ENCODE data around the gene KLHDC10.
"Not testable (repeated sequence)": the region's sequence is repeated elsewhere in the genome, so short reads cannot be mapped to it uniquely, and the experiment has no call there.

The KLHDC10 gene

DNA sequence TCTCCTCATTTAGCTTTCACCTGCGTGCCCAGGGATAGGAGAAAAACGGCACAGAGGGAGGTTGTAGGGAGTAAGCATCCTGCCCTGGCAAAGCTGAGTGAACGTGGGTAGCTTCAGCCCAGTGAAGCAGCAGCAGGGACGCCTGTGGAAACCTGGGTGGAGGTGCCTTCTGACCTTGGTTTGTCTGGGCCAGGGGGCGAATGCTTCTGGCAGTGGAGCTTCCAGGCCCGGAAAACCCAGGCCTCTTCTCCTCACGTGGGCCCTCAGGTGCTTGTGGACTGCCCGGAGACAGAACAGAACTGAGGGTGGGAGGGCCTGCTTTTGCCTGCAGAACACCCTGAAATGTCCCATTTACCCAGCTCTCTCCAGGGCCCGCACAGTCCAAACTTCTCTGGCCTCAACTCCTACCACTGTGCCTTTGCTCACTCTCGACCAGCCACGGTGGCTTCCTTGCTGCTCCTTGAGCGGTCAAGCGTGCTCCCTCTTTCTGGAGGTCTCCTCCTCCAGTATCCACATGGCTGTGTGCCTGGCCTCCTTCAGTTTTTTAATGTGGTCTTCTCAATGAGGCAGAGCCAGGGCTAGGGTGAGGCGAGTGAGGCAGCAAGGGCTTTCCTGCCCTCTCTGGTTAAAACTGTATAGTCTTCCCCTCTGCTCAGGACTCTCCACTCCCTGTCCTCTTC is 72.5 kb downstream of the KLHDC10 start:
- DNase-seq: no peak

- DNase-seq: no peak
Measured at GRCh38 chr7:130143334-130143732, 73.0 kb downstream of the KLHDC10 start.

- DNase-seq: no peak
Measured at GRCh38 chr7:130143986-130144311, 73.6 kb downstream of the KLHDC10 start.

- no peak for DNase-seq
Measured at GRCh38 chr7:130144312-130145171, 74.2 kb downstream of the KLHDC10 start.

DNA sequence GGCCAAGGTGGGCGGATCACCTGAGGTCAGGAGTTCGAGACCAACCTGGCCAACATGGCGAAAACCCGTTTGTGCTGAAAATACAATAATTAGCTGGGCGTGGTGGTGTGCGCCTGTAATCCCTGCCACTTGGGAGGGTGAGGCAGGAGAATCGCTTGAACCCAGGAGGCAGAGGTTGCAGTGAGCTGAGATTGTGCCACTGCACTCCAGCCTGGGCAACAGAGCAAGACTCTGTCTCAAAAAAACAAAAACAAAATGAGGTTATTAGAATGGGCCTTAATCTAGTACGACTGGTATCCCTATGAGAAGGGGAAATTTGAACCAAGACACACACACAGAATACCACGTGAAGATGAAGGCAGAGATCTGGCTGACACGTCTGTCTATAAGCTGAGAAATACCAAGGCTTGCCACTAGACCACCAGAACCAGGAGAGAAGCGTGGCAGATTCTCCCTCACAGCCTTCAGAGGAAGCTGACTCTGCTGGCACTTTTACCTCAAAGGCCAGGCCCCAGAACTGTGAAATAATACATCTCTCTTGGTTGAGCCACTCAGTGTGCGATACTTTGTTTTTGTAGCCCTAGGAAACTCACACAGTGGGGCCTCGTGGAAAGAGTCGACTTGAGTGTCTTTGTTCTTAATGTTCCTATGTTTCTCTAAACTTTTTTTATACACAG is 75.2 kb downstream of the KLHDC10 start:
- no peak for DNase-seq

GRCh38 chr7:130146142-130146541 is 75.8 kb downstream of the KLHDC10 start:
- DNase-seq: not testable (repeated sequence)

- no peak for DNase-seq
Measured at GRCh38 chr7:130146693-130147405, 76.5 kb downstream of the KLHDC10 start.

DNA sequence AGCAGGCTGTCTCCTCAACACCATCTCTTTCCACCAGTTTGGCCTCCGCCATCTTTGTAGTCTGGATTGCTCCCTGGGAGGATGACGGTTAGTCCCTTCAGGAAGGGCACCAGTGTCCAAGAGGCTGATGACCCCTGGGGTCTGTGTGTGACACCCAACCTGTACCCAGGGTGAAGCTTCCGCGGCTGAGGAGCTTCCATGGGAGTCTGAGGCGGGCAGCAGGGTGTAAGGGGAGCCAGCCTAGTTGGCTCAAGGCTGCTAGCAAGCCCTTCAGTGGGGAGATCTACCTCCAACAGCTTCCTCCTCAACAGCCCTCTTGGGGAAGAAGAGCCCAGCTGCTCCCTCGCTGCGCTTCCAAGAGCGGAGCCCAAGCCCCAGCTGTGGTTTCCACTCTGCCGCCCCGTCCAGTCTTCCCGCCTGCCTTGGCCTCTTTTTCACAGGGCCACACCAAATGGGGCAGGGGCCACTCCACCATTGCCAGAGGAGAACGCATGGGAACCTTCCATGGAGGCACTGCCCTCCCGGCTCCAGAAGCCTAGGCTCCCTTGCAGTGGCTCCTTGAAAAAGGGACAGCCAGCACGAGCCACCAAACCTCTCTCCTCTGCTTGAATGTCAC is 77.5 kb downstream of the KLHDC10 start:
- DNase-seq: no peak

GRCh38 chr7:130148561-130148960 is 78.2 kb downstream of the KLHDC10 start:
- no peak for DNase-seq

DNA sequence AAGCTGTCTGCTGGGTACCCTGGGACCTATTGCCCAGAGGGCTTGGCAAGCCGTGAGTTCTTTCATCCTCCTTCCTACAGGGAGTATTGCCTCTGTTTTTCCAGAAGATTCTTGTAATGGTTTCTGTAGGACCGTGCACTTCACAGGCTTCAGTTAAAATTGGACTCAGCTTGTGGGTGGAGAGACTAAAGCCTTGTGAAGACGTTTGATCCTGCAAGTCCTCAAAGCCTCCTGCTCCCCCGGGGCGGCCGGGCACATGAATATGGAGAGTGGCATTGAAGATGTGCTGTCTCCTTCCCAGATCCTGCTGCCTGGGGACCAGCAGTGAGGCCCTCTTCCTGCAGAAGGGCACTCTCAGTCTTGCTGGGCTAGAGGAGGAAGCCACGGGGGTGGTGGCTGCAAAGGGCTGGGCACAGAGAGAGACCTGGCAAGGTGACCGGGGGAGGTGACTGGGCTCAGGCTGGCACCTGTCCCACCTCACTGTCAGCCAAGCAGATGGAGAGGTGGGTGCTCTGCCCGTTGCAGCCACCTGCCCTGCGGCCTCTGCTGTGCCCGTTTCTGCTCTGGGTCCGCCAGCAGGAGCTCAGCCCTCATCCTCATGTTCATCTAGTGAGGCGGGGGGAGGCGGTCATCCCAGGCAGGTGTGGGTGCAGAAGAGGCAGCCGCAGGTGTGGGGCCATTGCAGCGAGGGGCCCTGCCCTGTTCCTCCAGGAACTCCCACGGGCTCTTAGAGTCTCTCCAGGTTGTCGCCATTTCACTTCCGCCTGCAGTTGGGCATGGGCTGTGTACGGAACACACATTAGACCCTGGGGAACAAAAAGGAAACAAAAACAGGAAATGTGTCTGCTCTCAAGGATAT is 79.2 kb downstream of the KLHDC10 start:
- no peak for DNase-seq

DNA sequence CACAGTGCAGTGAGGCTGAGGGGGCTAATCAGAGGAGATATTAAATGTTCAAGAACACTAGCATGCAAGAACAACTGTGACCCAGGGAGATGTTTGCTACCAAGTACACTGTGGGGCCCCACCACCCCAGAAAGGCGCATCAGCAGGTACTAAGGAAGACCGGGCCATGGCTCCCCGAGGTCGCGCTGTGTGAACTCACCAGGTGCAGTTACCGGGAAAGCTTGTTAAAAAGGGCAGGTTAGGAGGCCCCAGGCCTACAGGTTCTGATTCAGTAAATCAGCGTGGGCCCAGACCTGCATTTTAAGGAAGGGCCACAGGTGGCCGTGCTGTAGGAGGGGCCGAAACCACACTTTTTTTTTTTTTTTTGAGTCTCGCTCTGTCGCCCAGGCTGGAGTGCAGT is 80.3 kb downstream of the KLHDC10 start:
- no peak for DNase-seq

GRCh38 chr7:130151591-130152492 is 81.5 kb downstream of the KLHDC10 start:
- DNase-seq: no peak

DNA sequence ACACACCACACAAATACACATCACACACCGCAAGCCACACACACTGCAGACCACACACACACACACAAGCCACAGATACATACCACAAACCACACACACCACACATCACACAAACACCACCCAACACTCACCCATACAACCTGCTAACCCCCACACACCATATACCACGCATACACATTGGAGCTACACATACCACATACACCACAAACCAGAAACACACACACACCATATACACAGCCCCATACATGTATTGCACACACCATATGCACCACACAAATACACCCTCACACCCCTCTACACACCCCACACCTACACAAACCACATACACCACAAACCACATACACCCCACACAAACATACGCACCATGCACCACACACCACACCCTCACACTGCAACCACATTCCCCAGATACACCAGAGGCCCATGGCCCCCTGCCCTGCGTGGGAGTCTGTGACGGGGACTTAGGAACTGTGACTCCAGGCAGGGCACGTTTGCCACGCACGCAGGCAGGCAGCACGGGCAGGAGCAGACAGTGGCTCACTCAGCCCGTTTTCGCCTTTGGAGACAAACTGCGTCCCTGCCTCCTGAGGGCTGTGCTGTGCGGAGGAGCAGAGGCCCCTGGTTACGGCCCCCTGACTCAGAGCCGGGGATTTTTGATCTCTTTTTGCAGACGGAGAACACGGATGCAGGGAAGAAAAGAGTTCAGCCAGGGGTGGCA is 82.3 kb downstream of the KLHDC10 start:
- no peak for DNase-seq

DNA sequence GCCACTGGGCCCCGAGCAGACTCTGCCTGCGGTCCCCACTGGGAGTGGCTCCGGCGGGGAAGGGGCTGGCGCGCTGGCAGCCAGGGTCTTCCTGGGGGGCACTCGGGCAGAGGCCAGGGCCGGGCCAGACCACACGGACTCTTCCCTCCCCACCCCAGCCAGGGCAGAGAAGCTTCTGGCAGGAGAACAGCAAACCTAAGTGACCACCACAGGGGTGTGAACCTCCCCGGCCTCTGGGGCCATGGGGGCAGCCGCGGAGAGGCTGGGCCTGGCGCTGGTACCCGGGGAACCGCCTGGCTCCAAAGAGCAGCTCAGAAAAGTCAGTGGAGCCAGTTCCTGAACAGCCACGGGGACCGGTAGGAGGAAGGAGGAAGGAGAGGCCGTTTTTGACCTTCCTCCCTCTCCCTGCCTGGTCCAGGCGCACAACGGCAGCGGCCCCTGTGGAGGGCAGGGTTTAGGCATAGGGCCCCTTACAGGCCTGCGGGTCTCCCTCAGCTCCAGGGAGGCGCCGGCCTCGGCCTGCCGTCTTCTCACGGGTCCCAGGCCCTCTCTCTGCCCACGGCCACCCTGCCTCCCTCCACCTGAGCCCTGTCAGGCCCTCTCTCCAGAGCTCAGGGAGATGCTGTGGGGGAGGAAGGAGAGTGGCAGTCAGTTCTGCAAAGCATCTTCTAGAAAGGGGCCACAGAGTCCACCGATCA is 83.0 kb downstream of the KLHDC10 start:
- DNase-seq: no peak

- DNase-seq: no peak
Measured at GRCh38 chr7:130154131-130154500, 83.8 kb downstream of the KLHDC10 start.

DNA sequence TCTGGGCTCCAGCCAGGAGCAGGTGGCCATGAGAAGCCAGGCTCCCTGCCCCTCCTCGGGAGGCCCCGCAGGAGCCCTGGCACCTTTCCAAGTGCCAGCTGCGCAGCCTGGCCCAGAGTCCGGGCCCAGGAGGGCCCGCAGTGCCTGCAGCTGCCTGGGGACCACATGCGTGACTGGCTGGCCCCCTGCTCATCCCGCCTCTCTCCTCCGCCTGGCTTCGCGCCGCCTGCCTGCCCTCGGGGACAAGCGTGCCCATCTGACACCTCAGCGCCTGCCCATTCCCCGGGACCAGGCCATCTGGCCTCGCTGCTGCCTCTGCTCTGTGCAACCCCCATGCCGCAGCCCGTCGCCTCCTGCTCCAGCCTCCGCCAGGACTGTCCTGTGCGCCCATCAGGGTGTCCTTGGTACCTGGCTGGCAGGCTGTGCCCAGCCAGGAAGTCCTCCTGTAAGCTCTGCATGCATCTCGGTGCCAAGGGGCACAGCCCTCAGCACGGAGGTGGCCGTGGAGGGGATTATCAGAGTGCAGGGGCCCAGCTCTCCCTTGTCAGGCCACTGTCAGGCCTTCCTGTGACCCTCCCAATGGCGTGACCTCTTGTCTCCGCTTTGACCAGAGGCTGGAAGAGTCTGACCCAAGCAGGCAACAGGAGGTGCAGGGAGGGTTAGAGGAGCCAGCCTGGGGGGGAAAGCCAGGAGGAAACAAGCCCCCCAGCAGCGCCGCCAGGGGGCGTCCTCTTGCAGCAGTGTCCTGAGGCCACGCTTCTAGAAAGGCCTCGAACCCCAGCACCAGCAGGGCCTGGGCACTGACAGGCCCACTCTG is 84.4 kb downstream of the KLHDC10 start:
- no peak for DNase-seq

DNA sequence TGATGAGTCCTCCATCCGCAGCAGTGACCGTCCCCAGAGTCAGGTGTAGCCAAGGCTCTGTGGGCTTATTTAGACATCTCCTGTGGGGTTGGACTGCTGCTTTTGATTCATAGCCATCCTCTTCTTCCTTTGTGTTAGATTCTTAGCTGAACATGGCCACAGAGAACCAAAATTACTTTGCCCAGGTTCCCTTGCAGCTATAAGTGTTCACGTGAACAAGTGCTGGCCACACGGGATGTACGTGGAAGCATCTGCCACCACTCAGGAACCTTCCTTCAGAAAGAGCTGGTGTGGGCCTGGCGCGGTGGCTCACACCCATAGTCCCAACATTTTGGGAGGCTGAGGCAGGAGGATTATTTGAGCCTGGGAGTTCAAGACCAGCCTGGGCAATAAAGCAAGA is 85.8 kb downstream of the KLHDC10 start:
- no peak for DNase-seq

GRCh38 chr7:130157700-130158099 is 87.4 kb downstream of the KLHDC10 start:
- DNase-seq: no peak

DNA sequence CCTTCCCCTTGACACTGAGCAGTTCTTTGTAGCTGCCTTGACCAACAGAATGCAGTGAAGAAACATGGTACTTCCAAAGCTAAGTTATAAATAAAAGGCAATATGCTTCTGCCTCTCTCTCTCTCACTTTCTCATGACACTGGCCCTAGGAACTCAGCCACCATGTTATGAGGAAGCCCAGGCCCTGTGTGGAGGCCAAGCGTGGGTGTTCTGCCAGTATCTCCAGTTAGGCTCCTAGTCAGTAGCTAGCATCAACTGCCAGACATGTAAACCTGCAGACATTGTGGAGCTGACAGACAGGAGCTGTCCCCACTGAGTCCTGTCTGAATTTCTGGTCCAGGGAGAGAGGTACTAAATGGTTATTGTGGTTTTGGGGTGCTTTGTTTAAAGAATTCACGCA is 89.7 kb downstream of the KLHDC10 start:
- DNase-seq: no peak

Measured in activated CD4-positive, alpha-beta T cell treated with anti-CD3 and anti-CD28 coated beads for 1 hour (primary cell).